Kidney (tissue), 14 donors: ENCODE data around the gene EXTL2. TPM values are rescaled to one million over a fixed set of nuclear protein-coding genes. Genes with fewer than 3 reads are reported as not detected.

ENCODE experiments used
- DNase-seq, 5 donors: peaks; one replicate each; pipeline ENCODE4 v3.0.0-alpha.2; 2013 to 2020
- FAIRE-seq: peaks from 2 replicates; lab custom pipeline; 2012; peaks lifted over from hg19 to GRCh38; lab: Jason Lieb, UNC
- H3K27ac ChIP-seq, 2 donors: one replicate each; pipeline ENCODE4 v1.7.0; 2013; ENCODE audit warnings: low read depth in 2 of 2, low read length in 2 of 2, inconsistent platforms in 1 of 2
- H3K27me3 ChIP-seq: one replicate; pipeline ENCODE4 v1.7.1; 2013; ENCODE audit warnings: low read length, inconsistent platforms; ENCODE audit not compliant: control insufficient read depth, insufficient read depth
- H3K36me3 ChIP-seq, 3 donors: one replicate each; pipeline versions ENCODE4 v1.7.0 to v1.7.1; 2013; ENCODE audit warnings: low read length in 3 of 3, control low read depth in 1 of 3, inconsistent platforms in 1 of 3; ENCODE audit not compliant: insufficient read depth in 3 of 3, control insufficient read depth in 2 of 3
- H3K4me1 ChIP-seq, 3 donors: one replicate each; pipeline versions ENCODE4 v1.7.0 to v1.7.1; 2013; ENCODE audit warnings: low read length in 3 of 3, inconsistent platforms in 1 of 3, low read depth in 1 of 3; ENCODE audit not compliant: control insufficient read depth in 2 of 3, insufficient read depth in 2 of 3
- H3K4me3 ChIP-seq, 3 donors: one replicate each; pipeline versions ENCODE4 v1.7.0 to v1.8.1; 2013; ENCODE audit warnings: low read length in 3 of 3, control low read depth in 1 of 3, inconsistent platforms in 1 of 3
- H3K9ac ChIP-seq, 3 donors: one replicate each; pipeline versions ENCODE4 v1.7.0 to v1.7.1; 2013; ENCODE audit warnings: low read length in 3 of 3, control low read depth in 1 of 3, inconsistent platforms in 1 of 3
- H3K9me3 ChIP-seq, 3 donors: one replicate each; pipeline versions ENCODE4 v1.7.0 to v1.7.1; 2013; ENCODE audit warnings: low read length in 3 of 3, control low read depth in 1 of 3, inconsistent platforms in 1 of 3; ENCODE audit not compliant: control insufficient read depth in 2 of 3, insufficient read depth in 1 of 3
- intact Hi-C: fragments of 100-400 bp; cut with DNase I; formaldehyde crosslinking; loops from one replicate; pipeline ENCODE4 v1.11.1; 2022
- polyA plus RNA-seq: library from polyadenylated mRNA; stranded (reverse); fragments of 350-450 nt; fragmentation: Illumina TruSeq; extraction: RNeasy Lipid Tissue Mini Kit (QIAGEN cat#74804); gene quantifications from one replicate; pipeline ENCODE4 v1.2.3, GENCODE V29; 2014; ENCODE audit warnings: low read depth, low replicate concordance; ENCODE audit not compliant: insufficient read depth
- total RNA-seq: library from RNA; stranded (reverse); fragmentation: NEBNext Ultra II Directional; extraction: Animal tissue kit (Norgen Biotek cat#: 25700); gene quantifications from one replicate; pipeline ENCODE4 v1.2.1, GENCODE V29; 2021
- TF ChIP-seq, protein P1 (sequence below): IDR thresholded peaks from 3 replicates; pipeline ENCODE4 v1.5.1; 2012; ENCODE audit warnings: mild to moderate bottlenecking, moderate library complexity, borderline replicate concordance; ENCODE audit not compliant: insufficient read depth; ENCODE audit errors: extremely low read depth
- donor health status: control.
- donor health status: control.
- donor health status: control.
- donor health status: control.
- donor health status: control.
- donor health status: DM: yes; HTN: yes; CAD: no.
- donor health status: Normal renal cell carcinoma (clear cell type).

EXTL2 gene
- total and polyA plus RNA-seq, 2 donors from 2014 or later = 10.5 to 11.3 TPM

- DNase-seq = no peak
- FAIRE-seq = no peak
Measured at GRCh38 chr1:100876291-100876690, 18.4 kb downstream of the EXTL2 start.

GRCh38 chr1:100875228-100875627 is 19.4 kb downstream of the EXTL2 start:
- no peak for DNase-seq
- H3K27me3 ChIP-seq = no peaks in the 10 kb centered on the region
- TF ChIP-seq, protein P1, sequence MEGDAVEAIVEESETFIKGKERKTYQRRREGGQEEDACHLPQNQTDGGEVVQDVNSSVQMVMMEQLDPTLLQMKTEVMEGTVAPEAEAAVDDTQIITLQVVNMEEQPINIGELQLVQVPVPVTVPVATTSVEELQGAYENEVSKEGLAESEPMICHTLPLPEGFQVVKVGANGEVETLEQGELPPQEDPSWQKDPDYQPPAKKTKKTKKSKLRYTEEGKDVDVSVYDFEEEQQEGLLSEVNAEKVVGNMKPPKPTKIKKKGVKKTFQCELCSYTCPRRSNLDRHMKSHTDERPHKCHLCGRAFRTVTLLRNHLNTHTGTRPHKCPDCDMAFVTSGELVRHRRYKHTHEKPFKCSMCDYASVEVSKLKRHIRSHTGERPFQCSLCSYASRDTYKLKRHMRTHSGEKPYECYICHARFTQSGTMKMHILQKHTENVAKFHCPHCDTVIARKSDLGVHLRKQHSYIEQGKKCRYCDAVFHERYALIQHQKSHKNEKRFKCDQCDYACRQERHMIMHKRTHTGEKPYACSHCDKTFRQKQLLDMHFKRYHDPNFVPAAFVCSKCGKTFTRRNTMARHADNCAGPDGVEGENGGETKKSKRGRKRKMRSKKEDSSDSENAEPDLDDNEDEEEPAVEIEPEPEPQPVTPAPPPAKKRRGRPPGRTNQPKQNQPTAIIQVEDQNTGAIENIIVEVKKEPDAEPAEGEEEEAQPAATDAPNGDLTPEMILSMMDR = no peak
- H3K9me3 ChIP-seq = no peaks in the 10 kb centered on the region
- no peak overlapping the region for H3K4me3 ChIP-seq
- H3K4me1 ChIP-seq = no peaks in the 10 kb centered on the region
- H3K27ac ChIP-seq = no peak overlapping the region
- intact Hi-C loops = loop anchor here (5.0 kb wide), 1 partner anchor 413 kb away; no protein-coding TSS in a partner anchor
- no peak overlapping the region for H3K9ac ChIP-seq
- H3K36me3 ChIP-seq = peaks cover 0 to 5% (median 2%) of the 10 kb centered on the region in 3 donors
- no peak for FAIRE-seq

More at GRCh38 chr1:100876291-100876690, 18.4 kb downstream of the EXTL2 start:
- Histone ChIP-seq H3K27ac (no peak overlapping the region), H3K36me3 (peaks cover 0 to 5% (median 2%) of the 10 kb centered on the region in 3 donors), H3K9me3 (no peaks in the 10 kb centered on the region), H3K27me3 (no peaks in the 10 kb centered on the region), H3K4me1 (no peaks in the 10 kb centered on the region), H3K9ac (no peak overlapping the region), H3K4me3 (no peak overlapping the region)
- intact Hi-C loops = loop anchor here (5.0 kb wide), 1 partner anchor 414 kb away; no protein-coding TSS in a partner anchor
- TF ChIP-seq, protein P1 = no peak

- no peak overlapping the region for H3K27ac ChIP-seq
- TF ChIP-seq, protein P1 = no peak
Measured at GRCh38 chr1:100874433-100874832, 20.2 kb downstream of the EXTL2 start.

GRCh38 chr1:100869996-100870395 is 24.6 kb downstream of the EXTL2 start:
- Histone ChIP-seq H3K4me1 (no peaks in the 10 kb centered on the region), H3K9ac (no peak overlapping the region), H3K4me3 (no peak overlapping the region), H3K36me3 (no peaks in the 10 kb centered on the region), H3K27ac (no peak overlapping the region), H3K9me3 (no peaks in the 10 kb centered on the region), H3K27me3 (no peaks in the 10 kb centered on the region)
- TF ChIP-seq, protein P1 = no peak
- intact Hi-C loops = no loop called here
- FAIRE-seq (no peak), DNase-seq (no peak)

More at GRCh38 chr1:100874433-100874832, 20.2 kb downstream of the EXTL2 start:
- peaks cover 0 to 5% (median 2%) of the 10 kb centered on the region in 3 donors for H3K36me3 ChIP-seq
- no peaks in the 10 kb centered on the region for H3K9me3 ChIP-seq
- no peak overlapping the region for H3K4me3 ChIP-seq
- intact Hi-C loops = no loop called here
- H3K27me3 ChIP-seq = no peaks in the 10 kb centered on the region
- no peaks in the 10 kb centered on the region for H3K4me1 ChIP-seq
- H3K9ac ChIP-seq = no peak overlapping the region
- no peak for DNase-seq
- no peak for FAIRE-seq
